Measurements from ENCODE around the gene VPS35L.
"Not testable (repeated sequence)": the region's sequence is repeated elsewhere in the genome, so short reads cannot be mapped to it uniquely, and the experiment has no call there.

The VPS35L gene

GRCh38 chr16:19654147-19654546 lies 98.6 kb downstream of the VPS35L start:
- DNase-seq (ENCODE audit: low spot score) = no peak

- DNase-seq (ENCODE audit: low spot score) = no peak
Measured at GRCh38 chr16:19655242-19655777, 99.8 kb downstream of the VPS35L start.

GRCh38 chr16:19657831-19658230 lies 102.3 kb downstream of the VPS35L start:
- DNase-seq (ENCODE audit: low spot score) = no peak

- no peak for DNase-seq (ENCODE audit: low spot score)
Measured at GRCh38 chr16:19659554-19659953, 104.1 kb downstream of the VPS35L start.

GRCh38 chr16:19660432-19660831 lies 104.9 kb downstream of the VPS35L start:
- no peak for DNase-seq (ENCODE audit: low spot score)

- no peak for DNase-seq (ENCODE audit: low spot score)
Measured at GRCh38 chr16:19662351-19662750, 106.8 kb downstream of the VPS35L start.

GRCh38 chr16:19664166-19664565 lies 108.7 kb downstream of the VPS35L start:
- DNase-seq (ENCODE audit: low spot score) = no peak

- DNase-seq (ENCODE audit: low spot score) = not testable (repeated sequence)
Measured at GRCh38 chr16:19665313-19665712, 109.8 kb downstream of the VPS35L start.

- DNase-seq (ENCODE audit: low spot score) = no peak
Measured at GRCh38 chr16:19666477-19666876, 111.0 kb downstream of the VPS35L start.

GRCh38 chr16:19672378-19672777 lies 116.9 kb downstream of the VPS35L start:
- no peak for DNase-seq (ENCODE audit: low spot score)

GRCh38 chr16:19674485-19674884 lies 119.0 kb downstream of the VPS35L start:
- DNase-seq (ENCODE audit: low spot score) = no peak

- no peak for DNase-seq (ENCODE audit: low spot score)
Measured at GRCh38 chr16:19677402-19677801, 121.9 kb downstream of the VPS35L start.

GRCh38 chr16:19678804-19679203 lies 123.3 kb downstream of the VPS35L start:
- no peak for DNase-seq (ENCODE audit: low spot score)

- not testable (repeated sequence) for DNase-seq (ENCODE audit: low spot score)
Measured at GRCh38 chr16:19679281-19679680, 123.8 kb downstream of the VPS35L start.

- no peak for DNase-seq (ENCODE audit: low spot score)
Measured at GRCh38 chr16:19680881-19681340, 125.4 kb downstream of the VPS35L start.

- no peak for DNase-seq (ENCODE audit: low spot score)
Measured at GRCh38 chr16:19681637-19682036, 126.1 kb downstream of the VPS35L start.

- DNase-seq (ENCODE audit: low spot score) = no peak
Measured at GRCh38 chr16:19683453-19684236, 128.1 kb downstream of the VPS35L start.

- DNase-seq (ENCODE audit: low spot score) = no peak
Measured at GRCh38 chr16:19685176-19685575, 129.7 kb downstream of the VPS35L start.

- no peak for DNase-seq (ENCODE audit: low spot score)
Measured at GRCh38 chr16:19687279-19687678, 131.8 kb downstream of the VPS35L start.

GRCh38 chr16:19688396-19689024 lies 133.0 kb downstream of the VPS35L start:
- DNase-seq (ENCODE audit: low spot score) = no peak

- DNase-seq (ENCODE audit: low spot score) = no peak
Measured at GRCh38 chr16:19689342-19689741, 133.8 kb downstream of the VPS35L start.

GRCh38 chr16:19690196-19690595 lies 134.7 kb downstream of the VPS35L start:
- no peak for DNase-seq (ENCODE audit: low spot score)

GRCh38 chr16:19691161-19691711 lies 135.7 kb downstream of the VPS35L start:
- DNase-seq (ENCODE audit: low spot score) = no peak
